ENCODE results near the gene XCL2.
"Not testable (repeated sequence)": the region's sequence is repeated elsewhere in the genome, so short reads cannot be mapped to it uniquely, and the experiment has no call there.

Gene XCL2

DNA sequence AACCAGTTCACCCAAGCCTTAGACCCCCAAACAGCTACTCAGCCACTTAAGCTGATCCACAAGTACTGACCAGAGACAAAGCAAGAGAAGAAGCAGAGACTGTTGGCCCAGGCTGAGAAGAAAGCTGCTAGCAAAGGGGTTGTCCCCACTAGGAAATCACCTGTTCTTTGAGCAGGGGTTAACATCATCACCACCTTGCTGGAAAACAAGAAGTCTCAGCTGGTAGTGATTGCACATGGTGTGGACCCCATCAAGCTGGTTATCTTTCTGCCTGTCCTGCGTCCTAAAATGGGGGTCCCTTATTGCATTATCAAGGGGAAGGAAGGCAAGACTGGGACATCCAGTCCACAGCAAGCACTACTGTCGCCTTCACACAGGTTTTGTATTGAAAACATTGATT lies 819 bp downstream of the XCL2 start:
- H3K9me3 ChIP-seq (ENCODE audit: control insufficient read depth in 2 of 2, low read length in 2 of 2); H3K4me3 ChIP-seq (ENCODE audit: low read length in 2 of 2); H3K36me3 ChIP-seq (ENCODE audit: control insufficient read depth in 2 of 2, insufficient read depth in 2 of 2, low read length in 2 of 2); H3K4me1 ChIP-seq (ENCODE audit: control insufficient read depth, insufficient read depth, low read length); H3K27ac ChIP-seq (ENCODE audit: low read length); H3K9ac ChIP-seq (ENCODE audit: low read length in 2 of 2); H3K27me3 ChIP-seq (ENCODE audit: control insufficient read depth in 1 of 2, insufficient read depth in 2 of 2, low read length in 2 of 2): not testable (repeated sequence)

- H3K27ac ChIP-seq (ENCODE audit: low read length), result not testable (repeated sequence)
These were observed 3.0 kb downstream of the XCL2 start for GRCh38 chr1:168540798-168541197.

GRCh38 chr1:168535536-168535935 lies 8.3 kb downstream of the XCL2 start:
- H3K27me3 ChIP-seq (ENCODE audit: control insufficient read depth in 1 of 2, insufficient read depth in 2 of 2, low read length in 2 of 2), result no peaks in the 10 kb centered on the region
- no peaks in the 10 kb centered on the region for H3K9me3 ChIP-seq (ENCODE audit: control insufficient read depth in 2 of 2, low read length in 2 of 2)
- no peak overlapping the region for H3K9ac ChIP-seq (ENCODE audit: low read length in 2 of 2)
- no peaks in the 10 kb centered on the region for H3K4me1 ChIP-seq (ENCODE audit: control insufficient read depth, insufficient read depth, low read length)
- H3K36me3 ChIP-seq (ENCODE audit: control insufficient read depth in 2 of 2, insufficient read depth in 2 of 2, low read length in 2 of 2), result no peaks in the 10 kb centered on the region
- H3K4me3 ChIP-seq (ENCODE audit: low read length in 2 of 2), result no peak overlapping the region
- H3K27ac ChIP-seq (ENCODE audit: low read length), result no peak overlapping the region

More at GRCh38 chr1:168540798-168541197, 3.0 kb downstream of the XCL2 start:
- H3K4me3 ChIP-seq (ENCODE audit: low read length in 2 of 2); H3K27me3 ChIP-seq (ENCODE audit: control insufficient read depth in 1 of 2, insufficient read depth in 2 of 2, low read length in 2 of 2); H3K9me3 ChIP-seq (ENCODE audit: control insufficient read depth in 2 of 2, low read length in 2 of 2); H3K4me1 ChIP-seq (ENCODE audit: control insufficient read depth, insufficient read depth, low read length); H3K36me3 ChIP-seq (ENCODE audit: control insufficient read depth in 2 of 2, insufficient read depth in 2 of 2, low read length in 2 of 2); H3K9ac ChIP-seq (ENCODE audit: low read length in 2 of 2): not testable (repeated sequence)

GRCh38 chr1:168531615-168532345 lies 12.0 kb downstream of the XCL2 start:
- Histone ChIP-seq H3K9ac (ENCODE audit: low read length in 2 of 2) (no peak overlapping the region), H3K36me3 (ENCODE audit: control insufficient read depth in 2 of 2, insufficient read depth in 2 of 2, low read length in 2 of 2) (no peaks in the 10 kb centered on the region), H3K4me1 (ENCODE audit: control insufficient read depth, insufficient read depth, low read length) (no peaks in the 10 kb centered on the region)

GRCh38 chr1:168529518-168529917 lies 14.3 kb downstream of the XCL2 start:
- H3K27me3 ChIP-seq (ENCODE audit: control insufficient read depth in 1 of 2, insufficient read depth in 2 of 2, low read length in 2 of 2), result no peaks in the 10 kb centered on the region
- no peak overlapping the region for H3K27ac ChIP-seq (ENCODE audit: low read length)
- H3K4me1 ChIP-seq (ENCODE audit: control insufficient read depth, insufficient read depth, low read length), result no peaks in the 10 kb centered on the region
- H3K9me3 ChIP-seq (ENCODE audit: control insufficient read depth in 2 of 2, low read length in 2 of 2), result no peaks in the 10 kb centered on the region
- H3K36me3 ChIP-seq (ENCODE audit: control insufficient read depth in 2 of 2, insufficient read depth in 2 of 2, low read length in 2 of 2), result no peaks in the 10 kb centered on the region
- H3K9ac ChIP-seq (ENCODE audit: low read length in 2 of 2), result no peak overlapping the region
- no peak overlapping the region for H3K4me3 ChIP-seq (ENCODE audit: low read length in 2 of 2)

More at GRCh38 chr1:168531615-168532345, 12.0 kb downstream of the XCL2 start:
- H3K9me3 ChIP-seq (ENCODE audit: control insufficient read depth in 2 of 2, low read length in 2 of 2), result no peaks in the 10 kb centered on the region
- H3K27me3 ChIP-seq (ENCODE audit: control insufficient read depth in 1 of 2, insufficient read depth in 2 of 2, low read length in 2 of 2), result no peaks in the 10 kb centered on the region
- H3K4me3 ChIP-seq (ENCODE audit: low read length in 2 of 2), result no peak overlapping the region
- H3K27ac ChIP-seq (ENCODE audit: low read length), result no peak overlapping the region

DNA sequence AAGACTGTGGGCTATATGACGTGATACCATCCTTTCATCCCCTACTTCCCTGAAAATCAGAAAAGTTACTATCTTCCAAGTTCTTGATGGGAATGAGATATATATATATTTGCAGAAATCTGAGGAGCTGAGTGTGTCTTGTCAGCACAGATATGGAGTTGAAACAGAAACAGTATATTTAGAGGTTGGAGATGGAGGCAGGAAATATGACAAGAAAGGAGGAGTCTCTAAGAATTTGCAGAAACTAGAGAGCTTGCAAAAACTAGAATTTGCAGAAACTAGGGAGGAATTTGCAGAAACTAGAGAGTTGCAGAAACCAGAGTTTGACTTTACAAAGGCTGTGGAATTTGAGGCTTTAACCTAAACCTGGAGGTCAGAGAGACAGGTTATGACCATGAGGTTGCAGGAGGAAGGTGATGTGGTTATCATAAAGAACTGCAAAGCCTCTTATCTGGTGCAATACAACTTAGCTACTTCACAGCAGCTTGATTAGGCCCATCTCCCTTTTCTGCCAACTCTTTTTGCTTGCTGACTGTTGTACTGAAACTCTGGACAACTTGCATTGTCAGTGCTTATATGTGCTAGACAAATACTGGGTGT lies 22.3 kb downstream of the XCL2 start:
- no peak overlapping the region for H3K4me3 ChIP-seq (ENCODE audit: low read length in 2 of 2)
- H3K9ac ChIP-seq (ENCODE audit: low read length in 2 of 2), result no peak overlapping the region
- no peaks in the 10 kb centered on the region for H3K27me3 ChIP-seq (ENCODE audit: control insufficient read depth in 1 of 2, insufficient read depth in 2 of 2, low read length in 2 of 2)
- H3K4me1 ChIP-seq (ENCODE audit: control insufficient read depth, insufficient read depth, low read length), result no peaks in the 10 kb centered on the region
- no peak overlapping the region for H3K27ac ChIP-seq (ENCODE audit: low read length)
- H3K36me3 ChIP-seq (ENCODE audit: control insufficient read depth in 2 of 2, insufficient read depth in 2 of 2, low read length in 2 of 2), result no peaks in the 10 kb centered on the region
- H3K9me3 ChIP-seq (ENCODE audit: control insufficient read depth in 2 of 2, low read length in 2 of 2), result no peaks in the 10 kb centered on the region

GRCh38 chr1:168520832-168521231 lies 23.0 kb downstream of the XCL2 start:
- H3K27ac ChIP-seq (ENCODE audit: low read length), result no peak overlapping the region
- H3K27me3 ChIP-seq (ENCODE audit: control insufficient read depth in 1 of 2, insufficient read depth in 2 of 2, low read length in 2 of 2), result no peaks in the 10 kb centered on the region
- no peaks in the 10 kb centered on the region for H3K36me3 ChIP-seq (ENCODE audit: control insufficient read depth in 2 of 2, insufficient read depth in 2 of 2, low read length in 2 of 2)
- no peak overlapping the region for H3K4me3 ChIP-seq (ENCODE audit: low read length in 2 of 2)
- H3K9ac ChIP-seq (ENCODE audit: low read length in 2 of 2), result no peak overlapping the region
- no peaks in the 10 kb centered on the region for H3K9me3 ChIP-seq (ENCODE audit: control insufficient read depth in 2 of 2, low read length in 2 of 2)
- no peaks in the 10 kb centered on the region for H3K4me1 ChIP-seq (ENCODE audit: control insufficient read depth, insufficient read depth, low read length)

DNA sequence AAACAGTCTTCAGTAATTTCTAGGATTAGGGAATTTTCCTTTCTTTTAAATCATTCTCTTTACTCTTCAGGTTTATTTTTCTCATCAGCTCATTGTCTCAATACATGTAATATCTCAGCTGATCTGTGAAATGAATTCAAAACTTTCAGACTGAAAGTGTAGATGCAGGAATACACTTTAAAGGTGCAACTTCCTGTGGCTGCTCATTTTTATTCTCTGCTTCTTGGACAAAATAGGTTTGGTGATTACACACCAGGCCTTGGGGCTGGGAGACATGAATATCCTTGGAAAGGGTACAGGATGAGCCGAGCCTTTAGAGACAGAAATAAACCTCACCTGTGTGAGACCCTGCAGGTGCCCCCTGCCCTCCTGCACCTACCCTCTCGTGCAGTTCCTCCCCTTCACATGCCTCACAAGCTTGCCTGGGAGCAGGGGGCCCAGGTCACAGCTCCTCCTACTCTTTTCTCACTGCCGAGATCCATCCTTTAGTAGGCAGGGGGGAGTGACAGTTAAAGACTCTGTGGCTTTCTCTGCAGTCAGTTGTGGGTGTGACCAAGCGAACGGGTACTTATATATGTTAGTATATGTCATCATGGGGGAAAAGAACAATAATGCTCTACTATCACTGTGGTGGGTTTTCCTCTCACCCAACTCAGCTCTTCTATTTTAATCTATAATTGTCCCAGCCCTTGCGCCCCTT lies 23.6 kb downstream of the XCL2 start:
- H3K36me3 ChIP-seq (ENCODE audit: control insufficient read depth in 2 of 2, insufficient read depth in 2 of 2, low read length in 2 of 2), result no peaks in the 10 kb centered on the region
- no peaks in the 10 kb centered on the region for H3K9me3 ChIP-seq (ENCODE audit: control insufficient read depth in 2 of 2, low read length in 2 of 2)
- no peaks in the 10 kb centered on the region for H3K27me3 ChIP-seq (ENCODE audit: control insufficient read depth in 1 of 2, insufficient read depth in 2 of 2, low read length in 2 of 2)
- H3K9ac ChIP-seq (ENCODE audit: low read length in 2 of 2), result no peak overlapping the region
- no peaks in the 10 kb centered on the region for H3K4me1 ChIP-seq (ENCODE audit: control insufficient read depth, insufficient read depth, low read length)
- no peak overlapping the region for H3K4me3 ChIP-seq (ENCODE audit: low read length in 2 of 2)
- H3K27ac ChIP-seq (ENCODE audit: low read length), result no peak overlapping the region

GRCh38 chr1:168518813-168519212 lies 25.0 kb downstream of the XCL2 start:
- Histone ChIP-seq H3K4me3 (ENCODE audit: low read length in 2 of 2) (no peak overlapping the region), H3K36me3 (ENCODE audit: control insufficient read depth in 2 of 2, insufficient read depth in 2 of 2, low read length in 2 of 2) (no peaks in the 10 kb centered on the region), H3K27me3 (ENCODE audit: control insufficient read depth in 1 of 2, insufficient read depth in 2 of 2, low read length in 2 of 2) (no peaks in the 10 kb centered on the region), H3K4me1 (ENCODE audit: control insufficient read depth, insufficient read depth, low read length) (no peaks in the 10 kb centered on the region), H3K9ac (ENCODE audit: low read length in 2 of 2) (no peak overlapping the region), H3K9me3 (ENCODE audit: control insufficient read depth in 2 of 2, low read length in 2 of 2) (no peaks in the 10 kb centered on the region), H3K27ac (ENCODE audit: low read length) (no peak overlapping the region)

DNA sequence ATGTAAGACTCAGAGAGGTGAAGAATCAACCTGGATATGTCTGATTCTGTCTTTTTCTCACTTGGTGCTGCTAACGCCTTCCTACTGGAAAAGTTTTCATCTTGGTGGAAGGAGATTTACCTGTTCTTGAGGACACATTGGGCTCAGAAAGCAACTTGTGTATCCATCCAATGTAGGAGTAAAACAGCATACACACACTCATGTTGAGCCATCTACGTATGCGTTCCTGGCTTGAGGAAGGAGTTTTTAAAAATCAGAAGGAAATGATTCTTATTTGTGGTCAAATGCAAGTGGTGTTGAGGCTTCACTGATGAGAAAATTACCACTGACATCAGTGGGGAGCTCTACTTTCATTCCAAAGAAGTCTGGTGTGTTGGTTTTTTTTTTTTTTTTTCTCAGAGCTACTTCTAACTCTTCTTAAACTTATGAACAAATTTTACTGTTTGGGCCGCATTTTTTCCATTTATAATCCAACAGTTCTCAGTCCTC lies 25.6 kb downstream of the XCL2 start:
- H3K9ac ChIP-seq (ENCODE audit: low read length in 2 of 2), result no peak overlapping the region
- H3K4me3 ChIP-seq (ENCODE audit: low read length in 2 of 2), result no peak overlapping the region
- H3K27ac ChIP-seq (ENCODE audit: low read length), result no peak overlapping the region
- no peaks in the 10 kb centered on the region for H3K36me3 ChIP-seq (ENCODE audit: control insufficient read depth in 2 of 2, insufficient read depth in 2 of 2, low read length in 2 of 2)
- no peaks in the 10 kb centered on the region for H3K9me3 ChIP-seq (ENCODE audit: control insufficient read depth in 2 of 2, low read length in 2 of 2)
- no peaks in the 10 kb centered on the region for H3K27me3 ChIP-seq (ENCODE audit: control insufficient read depth in 1 of 2, insufficient read depth in 2 of 2, low read length in 2 of 2)
- peaks cover 2% of the 10 kb centered on the region for H3K4me1 ChIP-seq (ENCODE audit: control insufficient read depth, insufficient read depth, low read length)

DNA sequence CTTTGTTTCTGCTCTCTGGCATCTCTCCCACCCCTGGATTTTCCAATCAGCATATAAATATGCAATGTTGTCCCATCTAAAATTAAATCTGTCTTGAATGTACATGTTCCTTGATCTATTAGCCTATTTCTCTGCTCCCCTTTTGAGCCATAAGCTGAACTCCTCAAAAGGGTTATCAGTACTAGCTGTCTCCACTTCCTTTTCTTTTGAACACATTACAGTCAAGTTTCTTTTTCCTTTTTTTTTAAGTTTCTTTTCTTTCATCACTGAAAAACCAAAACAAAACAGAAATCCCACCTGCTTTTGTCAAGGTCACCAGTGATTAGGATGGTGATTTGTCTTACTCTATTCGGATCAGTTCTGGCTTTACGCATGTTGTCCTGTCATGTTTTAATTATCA lies 29.3 kb downstream of the XCL2 start:
- Histone ChIP-seq H3K36me3 (ENCODE audit: control insufficient read depth in 2 of 2, insufficient read depth in 2 of 2, low read length in 2 of 2) (no peaks in the 10 kb centered on the region), H3K9me3 (ENCODE audit: control insufficient read depth in 2 of 2, low read length in 2 of 2) (no peaks in the 10 kb centered on the region), H3K9ac (ENCODE audit: low read length in 2 of 2) (no peak overlapping the region), H3K4me3 (ENCODE audit: low read length in 2 of 2) (no peak overlapping the region), H3K4me1 (ENCODE audit: control insufficient read depth, insufficient read depth, low read length) (peaks cover 16% of the 10 kb centered on the region), H3K27ac (ENCODE audit: low read length) (no peak overlapping the region), H3K27me3 (ENCODE audit: control insufficient read depth in 1 of 2, insufficient read depth in 2 of 2, low read length in 2 of 2) (no peaks in the 10 kb centered on the region)
